GM21390 (cell line): ENCODE results near the gene MYO1B.

Source experiments
- ATAC-seq: cut with Tn5 transposase; IDR thresholded peaks from one replicate; pipeline ENCODE4 v1.9.1; 2021; ENCODE audit not compliant: unreplicated experiment

Gene MYO1B

DNA sequence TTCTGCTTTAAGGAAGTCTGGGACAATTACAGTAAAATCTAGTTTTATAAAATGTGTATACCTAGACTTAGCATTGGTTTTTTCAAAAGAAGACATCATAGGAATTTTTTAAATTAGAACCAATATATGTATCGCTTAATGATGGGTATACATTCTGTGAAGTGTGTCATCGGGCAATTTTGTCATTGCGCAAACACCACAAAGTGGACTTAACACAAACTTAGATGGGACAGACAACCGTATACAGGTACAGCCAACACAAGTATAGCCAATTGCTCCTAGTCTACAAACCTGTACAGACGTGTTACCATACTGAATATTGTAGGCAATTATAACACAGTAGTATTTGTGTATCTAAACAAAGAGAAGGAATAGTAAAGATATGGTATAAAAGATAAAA, 12.7 kb downstream of the MYO1B start:
- no peak for ATAC-seq

GRCh38 chr2:191258996-191259395, 13.8 kb downstream of the MYO1B start:
- no peak for ATAC-seq

DNA sequence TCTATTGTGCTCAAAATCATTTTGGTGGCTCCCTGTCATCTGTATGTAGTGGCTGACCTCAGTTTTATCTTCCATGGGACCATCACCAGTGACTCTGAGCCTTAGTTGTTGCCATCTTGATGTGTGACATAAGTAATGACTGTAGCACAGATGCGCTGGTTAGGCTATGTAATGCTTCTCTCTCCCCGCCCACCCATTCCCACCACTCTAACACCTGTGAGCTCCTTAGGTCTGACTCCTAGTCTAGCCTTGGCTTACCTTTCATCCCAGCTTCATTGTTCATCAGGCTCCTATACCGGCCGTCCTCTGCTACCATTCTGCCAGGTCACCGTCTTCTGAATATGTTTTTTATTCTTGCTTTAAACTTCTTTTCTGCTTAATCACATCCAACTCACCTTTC, 17.2 kb downstream of the MYO1B start:
- ATAC-seq, result no peak

DNA sequence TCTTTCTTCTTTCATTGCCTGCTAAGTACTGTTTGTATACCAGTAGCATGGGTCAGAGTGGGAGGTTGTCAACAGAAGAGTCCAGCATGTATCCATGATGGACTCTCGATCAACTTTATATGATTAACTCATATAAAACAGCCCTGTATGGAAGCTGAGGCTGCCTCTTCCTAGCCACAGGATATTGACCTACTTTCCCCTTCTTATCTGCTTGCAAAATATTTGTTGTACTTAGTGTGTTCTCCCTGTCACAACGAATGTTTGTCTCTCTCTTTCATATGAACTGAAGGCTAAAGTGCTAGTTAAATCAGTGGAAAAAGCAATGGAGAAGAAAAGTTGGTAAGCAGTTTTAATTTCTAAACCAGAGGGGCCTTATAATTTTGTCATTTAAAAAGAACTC, 17.8 kb downstream of the MYO1B start:
- ATAC-seq, result no peak

DNA sequence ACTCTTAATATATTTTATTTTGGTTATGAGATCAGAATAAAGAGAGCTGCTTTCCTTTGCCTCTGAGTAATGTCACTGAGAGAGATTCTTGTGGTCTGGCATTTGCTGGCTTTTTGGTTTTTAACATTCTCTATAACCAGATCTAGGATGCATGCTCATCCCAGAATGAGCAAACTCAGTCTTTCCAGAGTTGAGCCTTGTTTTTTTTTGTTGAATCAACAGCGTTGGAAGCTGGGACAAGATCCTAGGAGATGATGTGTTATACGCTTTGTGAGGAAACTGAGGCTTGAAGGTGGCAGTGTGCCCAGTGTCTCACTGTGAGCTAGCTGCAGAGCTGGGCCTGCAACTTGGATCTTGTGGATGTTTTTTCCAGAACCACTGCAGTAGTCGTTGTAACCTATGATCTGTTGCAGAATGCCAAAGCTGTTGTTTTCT, 19.5 kb downstream of the MYO1B start:
- ATAC-seq, result no peak

DNA sequence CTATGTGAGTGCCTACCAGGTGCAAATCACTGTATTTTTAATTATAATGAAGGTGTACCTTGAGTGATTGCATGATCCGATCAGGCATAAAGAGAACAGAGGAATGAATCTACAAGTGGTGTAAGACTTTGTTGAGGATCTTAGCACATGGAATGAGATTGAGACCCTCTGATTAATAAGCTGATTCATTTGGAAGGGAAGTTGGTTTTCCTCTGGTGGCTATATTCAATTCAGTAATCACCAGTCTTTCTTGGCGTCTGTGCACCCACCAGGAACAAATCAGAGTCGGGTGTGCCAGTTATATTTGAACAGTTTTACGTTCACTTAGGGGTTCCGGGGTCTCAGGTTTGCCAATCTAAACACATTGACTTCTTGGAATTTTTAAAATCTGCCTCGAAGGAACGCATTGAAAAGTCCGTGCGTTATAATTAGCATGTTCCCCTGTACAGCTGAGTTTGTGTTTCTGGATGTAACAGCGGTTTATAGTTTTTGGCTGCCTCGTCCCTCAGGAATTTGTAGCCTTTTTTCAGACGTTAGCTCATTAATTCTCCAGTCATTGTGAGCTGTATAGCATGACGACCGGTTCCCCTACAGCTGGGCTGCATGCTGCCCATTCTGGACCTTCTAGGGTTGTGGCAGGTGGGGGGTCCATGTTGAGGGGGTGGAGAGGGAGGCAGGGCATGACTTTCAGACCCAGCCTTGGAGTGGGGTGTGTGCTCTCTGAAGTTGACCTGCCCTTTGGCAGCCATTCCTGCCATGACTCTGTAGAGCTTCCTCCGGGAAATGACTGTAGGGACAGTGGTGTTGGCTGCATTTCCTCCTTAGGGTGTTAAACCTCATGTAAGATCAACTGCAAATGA, 20.3 kb downstream of the MYO1B start:
- ATAC-seq, result no peak

GRCh38 chr2:191266201-191266600, 21.0 kb downstream of the MYO1B start:
- no peak for ATAC-seq

GRCh38 chr2:191268596-191268995, 23.4 kb downstream of the MYO1B start:
- ATAC-seq, result no peak

DNA sequence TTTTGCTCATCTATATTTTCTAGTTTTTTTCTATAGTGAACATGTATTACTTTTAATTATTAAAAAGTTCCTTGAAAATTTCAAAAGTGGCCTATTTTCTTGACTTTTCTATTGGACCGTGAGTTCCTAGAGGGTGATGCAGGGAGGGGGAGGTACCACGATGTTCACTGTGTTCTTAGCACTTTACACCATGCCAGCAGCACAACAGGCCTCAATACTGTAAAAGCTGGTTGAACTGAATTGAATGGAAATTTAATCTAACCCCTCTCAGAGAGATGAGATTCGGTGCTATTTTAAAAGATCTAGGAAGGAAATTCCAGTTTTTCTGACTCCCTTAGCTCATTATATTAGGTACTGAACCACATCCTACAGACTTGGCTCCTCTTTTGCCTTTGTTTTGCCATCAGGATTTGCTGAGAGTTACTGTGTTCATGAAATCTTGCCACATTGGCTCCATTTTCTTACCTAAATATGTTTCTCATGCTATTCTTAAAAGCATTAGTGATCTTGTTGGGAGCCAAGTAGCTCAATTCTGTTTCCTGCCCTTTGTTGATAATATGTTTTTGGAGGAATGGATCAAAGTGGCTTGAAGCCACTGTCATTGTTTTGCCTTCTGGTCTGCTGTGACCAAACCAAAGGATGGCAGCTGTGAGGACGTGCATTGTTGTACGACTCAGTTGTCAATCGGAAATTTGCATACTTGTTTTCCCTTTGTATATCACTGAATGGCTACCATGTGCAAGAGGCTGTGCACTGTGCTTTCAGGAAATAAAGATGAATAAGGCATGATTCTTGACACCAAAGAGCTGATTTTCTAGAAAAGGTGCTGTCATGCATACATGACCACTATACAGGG, 25.3 kb downstream of the MYO1B start:
- no peak for ATAC-seq

- no peak for ATAC-seq
Measured at GRCh38 chr2:191272064-191272463, 26.9 kb downstream of the MYO1B start.

- no peak for ATAC-seq
Measured at GRCh38 chr2:191274413-191274815, 29.2 kb downstream of the MYO1B start.

DNA sequence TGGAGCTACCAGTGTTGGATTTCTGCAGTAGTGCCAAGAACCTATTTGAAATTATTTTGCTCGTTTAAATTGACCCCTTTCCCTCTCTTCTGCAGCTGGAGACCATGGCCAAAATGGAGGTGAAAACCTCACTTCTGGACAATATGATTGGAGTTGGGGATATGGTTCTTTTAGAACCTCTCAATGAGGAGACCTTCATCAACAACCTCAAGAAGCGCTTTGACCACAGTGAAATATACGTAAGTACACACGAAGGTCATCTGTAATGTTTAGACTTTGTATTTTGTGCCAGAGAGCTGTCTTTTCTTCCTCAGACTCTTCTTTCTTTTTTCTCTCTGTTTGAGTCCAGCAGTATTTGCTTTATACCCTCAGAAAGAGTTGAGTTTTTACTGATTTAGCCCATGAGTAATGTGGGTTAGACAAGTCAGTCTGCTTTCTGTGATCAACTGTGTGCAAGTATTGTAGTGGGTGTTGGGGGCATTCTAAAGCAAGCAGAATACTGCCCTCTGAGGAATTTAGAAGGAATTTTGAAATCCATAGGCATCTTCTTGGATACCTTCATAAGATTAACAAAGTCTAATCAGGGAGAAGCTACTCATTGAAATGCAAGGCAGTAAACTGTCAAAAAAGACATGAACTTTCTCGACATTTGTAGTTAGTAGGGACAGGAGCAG, 31.7 kb downstream of the MYO1B start:
- no peak for ATAC-seq

- no peak for ATAC-seq
Measured at GRCh38 chr2:191280290-191280689, 35.1 kb downstream of the MYO1B start.

- ATAC-seq, result no peak
Measured at GRCh38 chr2:191280834-191281756, 35.9 kb downstream of the MYO1B start.

DNA sequence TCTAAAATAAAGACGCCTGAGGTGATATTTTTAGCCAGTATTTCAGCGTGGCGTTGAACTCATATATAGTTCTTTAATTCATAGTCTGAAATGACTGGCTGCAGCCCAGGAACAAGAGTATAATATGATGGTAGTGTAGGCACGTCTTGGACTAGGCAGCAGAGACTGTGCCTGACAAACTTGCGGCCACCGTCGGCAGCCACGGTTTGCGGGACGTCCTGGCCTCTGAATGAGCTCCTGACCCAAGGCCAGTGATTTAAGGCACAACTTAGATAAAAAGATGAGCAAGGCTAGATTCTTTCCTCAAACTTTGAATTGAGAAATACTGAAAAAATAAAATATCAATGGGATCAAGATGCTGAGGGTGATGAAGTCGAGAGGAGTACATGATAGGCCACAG, 40.0 kb downstream of the MYO1B start:
- no peak for ATAC-seq

DNA sequence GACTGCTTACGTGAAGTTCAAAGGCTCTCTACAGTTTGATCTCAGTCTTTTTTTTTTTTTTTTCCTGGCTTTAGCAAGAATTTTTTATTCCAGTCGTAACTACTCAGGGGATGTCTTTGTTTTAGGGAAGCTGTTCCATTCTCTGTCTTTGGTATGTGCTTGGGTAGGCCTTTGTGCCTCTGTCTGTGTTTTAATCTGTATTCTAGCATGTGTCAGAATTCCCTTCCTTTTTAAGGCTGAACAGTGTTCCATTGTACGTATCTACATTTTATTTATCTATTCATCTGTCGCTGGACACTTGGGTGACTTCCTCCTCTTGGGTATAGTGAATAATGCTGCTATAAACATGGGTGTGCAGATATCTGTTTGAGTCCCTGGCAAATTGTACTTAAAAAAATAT, 42.6 kb downstream of the MYO1B start:
- ATAC-seq, result no peak

DNA sequence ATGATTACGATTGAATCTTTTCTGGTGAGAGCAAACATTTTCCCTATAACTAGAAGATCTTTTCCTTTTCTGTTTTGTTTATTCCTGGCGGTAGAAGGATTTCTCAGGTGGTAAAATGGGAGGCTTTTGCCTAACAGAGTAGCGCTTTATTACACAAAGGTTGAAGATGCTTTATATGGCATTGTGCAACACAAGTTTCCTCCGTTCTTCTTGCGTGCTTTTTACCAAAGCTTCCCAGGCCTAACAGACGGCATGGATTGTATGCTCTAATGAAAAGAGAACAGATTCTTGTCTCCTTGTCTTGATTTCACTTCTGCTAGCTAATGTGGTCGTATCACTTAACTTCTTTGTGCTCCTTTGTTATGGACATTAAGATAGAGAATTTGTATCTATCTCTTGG, 43.8 kb downstream of the MYO1B start:
- no peak for ATAC-seq

GRCh38 chr2:191291471-191291870, 46.3 kb downstream of the MYO1B start:
- no peak for ATAC-seq

DNA sequence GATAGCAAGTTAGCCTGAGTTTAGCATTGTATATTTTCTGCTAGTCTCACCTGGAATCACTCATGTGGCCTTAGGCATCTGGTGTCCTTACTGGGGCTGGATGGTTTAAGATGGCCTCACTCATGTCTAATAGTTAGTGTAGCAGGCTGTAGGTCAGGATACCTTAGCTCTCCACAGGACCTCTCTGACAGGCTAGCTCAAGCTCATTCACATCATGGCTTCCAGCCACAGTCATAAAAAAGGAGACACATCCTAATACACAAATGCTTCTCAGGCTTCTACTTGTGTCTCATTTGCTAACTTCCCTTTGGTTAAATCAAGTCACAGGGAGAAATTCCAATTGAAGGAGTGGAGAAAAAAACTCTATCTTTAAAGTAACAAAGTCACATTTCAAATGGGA, 47.7 kb downstream of the MYO1B start:
- no peak for ATAC-seq

- ATAC-seq, result no peak
Measured at GRCh38 chr2:191295088-191295487, 49.9 kb downstream of the MYO1B start.
